GM23338 (cell line): Measurements from ENCODE around the gene CDC42BPA. TPM values are rescaled to one million over a fixed set of nuclear protein-coding genes. Genes with fewer than 3 reads are reported as not detected.

ENCODE experiments used
- ATAC-seq: fragments of 200-7000 bp; cut with Tn5 transposase; 3 replicates; pipeline ENCODE4 v1.9.1; 2020
- DNase-seq: peaks from one replicate; pipeline ENCODE4 v3.0.0-alpha.2; 2015; ENCODE audit warnings: low spot score
- H2AFZ ChIP-seq: fragments of 200-600 bp; sonication (generic); 2 replicates; pipeline ENCODE4 v1.8.0; 2016; ENCODE audit warnings: antibody characterized with exemption, mild to moderate bottlenecking, moderate library complexity
- H3F3A ChIP-seq: fragments of 200-600 bp; sonication (generic); replicated peaks from 2 replicates; pipeline ENCODE4 v1.8.0; 2017; ENCODE audit warnings: antibody characterized with exemption, mixed run types, low read depth
- H3K27ac ChIP-seq: fragments of 200-600 bp; sonication (generic); 2 replicates; pipeline ENCODE4 v1.6.1; 2016; ENCODE audit warnings: low read depth
- H3K27me3 ChIP-seq: fragments of 200-600 bp; sonication (generic); 2 replicates; pipeline ENCODE4 v1.8.0; 2016; ENCODE audit warnings: mild to moderate bottlenecking, mixed run types, moderate library complexity; ENCODE audit not compliant: insufficient read depth
- H3K36me3 ChIP-seq: fragments of 200-600 bp; sonication (generic); 2 replicates; pipeline ENCODE4 v1.8.0; 2016; ENCODE audit warnings: mild to moderate bottlenecking; ENCODE audit not compliant: insufficient read depth
- H3K4me1 ChIP-seq: fragments of 200-600 bp; sonication (generic); 2 replicates; pipeline ENCODE4 v1.8.0; 2016; ENCODE audit warnings: mild to moderate bottlenecking, moderate library complexity; ENCODE audit not compliant: insufficient read depth
- H3K4me2 ChIP-seq: fragments of 200-600 bp; sonication (generic); 2 replicates; pipeline ENCODE4 v1.7.1; 2017; ENCODE audit warnings: mixed run types
- H3K4me3 ChIP-seq: fragments of 200-600 bp; sonication (generic); 2 replicates; pipeline ENCODE4 v1.6.1; 2016; ENCODE audit warnings: mixed run types
- H3K79me2 ChIP-seq: fragments of 200-600 bp; sonication (generic); replicated peaks from 2 replicates; pipeline ENCODE4 v1.8.0; 2017; ENCODE audit warnings: mild to moderate bottlenecking; ENCODE audit not compliant: insufficient read depth
- H3K9me2 ChIP-seq: fragments of 200-600 bp; sonication (generic); 2 replicates; pipeline ENCODE4 v1.8.0; 2017; ENCODE audit not compliant: insufficient read depth
- H4K20me1 ChIP-seq: fragments of 200-600 bp; sonication (generic); replicated peaks from 2 replicates; pipeline ENCODE4 v1.8.0; 2017; ENCODE audit warnings: mild to moderate bottlenecking; ENCODE audit not compliant: insufficient read depth
- H3K27ac Mint-ChIP-seq: 2 replicates; pipeline ENCODE4 v1.8.0; 2020; ENCODE audit warnings: inconsistent platforms, mild to moderate bottlenecking, moderate library complexity, mixed read lengths
- H3K27me3 Mint-ChIP-seq: 3 replicates; pipeline ENCODE4 v1.8.0; 2022; ENCODE audit warnings: low read depth, mild to moderate bottlenecking, moderate library complexity, mixed read lengths, inconsistent platforms; ENCODE audit not compliant: insufficient read depth, poor library complexity
- H3K36me3 Mint-ChIP-seq: 3 replicates; pipeline ENCODE4 v1.8.0; 2021; ENCODE audit warnings: low read depth, mild to moderate bottlenecking, inconsistent platforms, moderate library complexity, mixed read lengths
- H3K4me1 Mint-ChIP-seq: 3 replicates; pipeline ENCODE4 v1.8.0; 2020; ENCODE audit warnings: mild to moderate bottlenecking, inconsistent platforms, mixed read lengths
- H3K4me3 Mint-ChIP-seq: 3 replicates; pipeline ENCODE4 v1.8.0; 2021; ENCODE audit warnings: moderate library complexity, mild to moderate bottlenecking, inconsistent platforms, mixed read lengths
- H3K9me3 Mint-ChIP-seq: 3 replicates; pipeline ENCODE4 v1.8.0; 2020; ENCODE audit warnings: moderate library complexity, mild to moderate bottlenecking, inconsistent platforms, mixed read lengths
- CREB1 ChIP-seq: fragments of 250-450 bp; sonication (Bioruptor Pico); IDR thresholded peaks from 2 replicates; pipeline ENCODE4 v1.5.0; 2020; ENCODE audit warnings: low read depth, mild to moderate bottlenecking, moderate library complexity
- EZH2 ChIP-seq: fragments of 200-600 bp; sonication (generic); IDR thresholded peaks from one replicate; pipeline ENCODE4 v1.8.0; 2017; ENCODE audit warnings: antibody characterized with exemption, mild to moderate bottlenecking, low read depth; ENCODE audit not compliant: unreplicated experiment
- EZH2phosphoT487 ChIP-seq: fragments of 200-600 bp; sonication (generic); IDR thresholded peaks from one replicate; pipeline ENCODE4 v1.8.1; 2018; ENCODE audit warnings: antibody characterized with exemption; ENCODE audit not compliant: unreplicated experiment
- JUNB ChIP-seq: IDR thresholded peaks from one replicate; pipeline ENCODE4 v1.6.1; 2016; ENCODE audit warnings: antibody characterized with exemption; ENCODE audit not compliant: unreplicated experiment
- NANOG ChIP-seq: IDR thresholded peaks from 2 replicates; pipeline ENCODE4 v1.6.1; 2016; ENCODE audit warnings: antibody characterized with exemption, borderline replicate concordance
- POLR2AphosphoS5 ChIP-seq: IDR thresholded peaks from 2 replicates; pipeline ENCODE4 v1.6.1; 2016; ENCODE audit warnings: antibody characterized with exemption, low read depth
- REST ChIP-seq: IDR thresholded peaks from one replicate; pipeline ENCODE4 v1.6.1; 2018; ENCODE audit warnings: antibody characterized with exemption; ENCODE audit not compliant: unreplicated experiment
- STAT1 ChIP-seq: IDR thresholded peaks from one replicate; pipeline ENCODE4 v1.6.1; 2016; ENCODE audit warnings: antibody characterized with exemption; ENCODE audit not compliant: unreplicated experiment
- ZNF114 ChIP-seq: fragments of 250-450 bp; sonication (Bioruptor Pico); IDR thresholded peaks from 2 replicates; pipeline ENCODE4 v1.5.0; 2020; ENCODE audit warnings: mild to moderate bottlenecking, moderate library complexity
- ZNF331 ChIP-seq: fragments of 250-450 bp; sonication (Bioruptor Pico); IDR thresholded peaks from 2 replicates; pipeline ENCODE4 v1.5.0; 2020; ENCODE audit warnings: low read depth, mild to moderate bottlenecking, moderate library complexity
- ZNF462 ChIP-seq: fragments of 250-450 bp; sonication (Bioruptor Pico); IDR thresholded peaks from 2 replicates; pipeline ENCODE4 v1.5.0; 2020; ENCODE audit warnings: mild to moderate bottlenecking, moderate library complexity
- polyA plus RNA-seq: library from polyadenylated mRNA; unstranded; fragments of >200 nt; fragmentation: Nextera tagmentation; extraction: Ambion mirVana; gene quantifications from 2 replicates; pipeline ENCODE4 v1.2.1, GENCODE V29; 2016
- total RNA-seq: library from RNA; depleted of rRNA; stranded (reverse); fragments of >200 nt; shearing (Covaris generic); gene quantifications from 2 replicates; pipeline ENCODE4 v1.2.3, GENCODE V29; 2014

Gene CDC42BPA
- total and polyA plus RNA-seq, 2 experiments from 2014 or later: 17.7 to 40.1 TPM

- TF ChIP-seq POLR2AphosphoS5: no peak
- TF ChIP-seq REST: no peak
- no peak for TF ChIP-seq NANOG
- no peak for TF ChIP-seq EZH2phosphoT487
- TF ChIP-seq ZNF331: no peak
Observed at GRCh38 chr1:226960256-226960655, 358.0 kb downstream of the CDC42BPA start (continued).

GRCh38 chr1:226958300-226958699, 360.0 kb downstream of the CDC42BPA start:
- no peak for ATAC-seq
- TF ChIP-seq STAT1: no peak
- TF ChIP-seq ZNF331: no peak
- no peak for TF ChIP-seq POLR2AphosphoS5
- no peak for TF ChIP-seq REST
- no peak for TF ChIP-seq EZH2
- TF ChIP-seq JUNB: no peak
- no peak for TF ChIP-seq ZNF114 (CRISPR knock-in tag)
- no peak for TF ChIP-seq CREB1 (CRISPR knock-in tag)
- no peak for TF ChIP-seq NANOG
- no peak for TF ChIP-seq ZNF462 (CRISPR knock-in tag)

More at GRCh38 chr1:226958300-226958699, 360.0 kb downstream of the CDC42BPA start:
- Histone ChIP-seq H2AFZ (no peak overlapping the region), H3K4me1 (no peaks in the 10 kb centered on the region), H3F3A (no peaks in the 10 kb centered on the region), H3K4me3 (no peak overlapping the region), H3K27me3 (no peaks in the 10 kb centered on the region), H3K36me3 (no peaks in the 10 kb centered on the region), H3K9me2 (no peaks in the 10 kb centered on the region), H3K27ac (no peak overlapping the region), H4K20me1 (no peaks in the 10 kb centered on the region), H3K4me2 (no peak overlapping the region), H3K79me2 (peaks cover 24% of the 10 kb centered on the region)
- Mint-ChIP-seq H3K27me3 (peaks cover 7% of the 10 kb centered on the region), H3K9me3 (peaks cover 45% of the 10 kb centered on the region), H3K4me3 (no peak overlapping the region), H3K27ac (no peak overlapping the region; the same call in 1 of the 2 replicates), H3K36me3 (peaks cover 45% of the 10 kb centered on the region), H3K4me1 (peaks cover 4% of the 10 kb centered on the region; the same call in 2 of the 3 replicates)
- DNase-seq: no peak
